ENCODE results near the gene TRIP12. TPM values are rescaled to one million over a fixed set of nuclear protein-coding genes. Genes with fewer than 3 reads are reported as not detected.

Gene TRIP12
- total and polyA plus RNA-seq, 2 of the 13 experiments (the other 11 are each of a cell fraction or from before 2014, with no cell fraction given): 72.1 to 153 TPM

DNA sequence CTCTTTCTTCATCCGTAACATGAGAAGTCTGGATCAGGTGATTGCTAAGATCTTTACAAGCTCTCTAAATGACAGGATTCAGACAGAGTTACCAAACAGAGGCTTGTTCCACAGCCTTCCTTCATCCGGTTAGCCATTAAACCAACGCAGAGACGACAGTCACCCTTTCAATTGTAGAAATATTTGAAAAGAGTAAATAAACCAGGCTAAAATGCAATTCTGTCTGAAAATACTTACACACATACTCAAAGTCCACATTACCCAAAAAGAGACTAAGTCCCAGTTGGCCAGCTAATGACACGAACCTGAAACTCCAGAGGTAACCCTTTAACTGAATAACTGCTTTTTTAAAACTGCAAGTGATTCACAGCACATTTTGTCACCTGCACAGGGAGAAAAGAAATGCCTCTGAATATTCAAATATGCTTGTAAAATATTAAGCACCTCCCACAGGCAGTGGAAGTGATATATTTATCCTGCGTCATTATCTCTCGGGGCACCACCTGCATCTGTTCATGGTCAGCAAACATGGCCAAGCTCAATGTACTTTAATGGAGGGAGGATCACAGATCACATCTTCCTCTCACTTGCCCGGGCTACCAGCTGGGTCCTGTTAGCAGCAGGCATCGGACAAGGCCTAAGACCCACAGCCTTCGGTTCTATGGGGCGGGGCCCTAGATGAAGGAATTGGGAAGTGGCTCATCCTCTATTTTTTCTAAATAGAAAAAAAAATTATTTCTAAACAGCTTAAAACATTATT, 168.7 kb downstream of the TRIP12 start (continued):
- TF ChIP-seq FLYWCH1 (CRISPR knock-in tag; IDR thresholded peaks at IDR 0.05): no peak
- TF ChIP-seq FOXA3 (CRISPR knock-in tag; IDR thresholded peaks at IDR 0.05): 0 out of 2 replicates have a peak, but pooled peaks have one; percentile 21
- TF ChIP-seq SOX6 (IDR thresholded peaks at IDR 0.05): no peak
- TF ChIP-seq SOX6 (CRISPR knock-in tag; IDR thresholded peaks at IDR 0.05): peak; percentile 48
- no peak for TF ChIP-seq ZNF572 (CRISPR knock-in tag; IDR thresholded peaks at IDR 0.05)
- 0 out of 2 replicates have a peak, but pooled peaks have one; percentile 45 for TF ChIP-seq SIX4 (CRISPR knock-in tag; IDR thresholded peaks at IDR 0.05)
- TF ChIP-seq, protein P1, sequence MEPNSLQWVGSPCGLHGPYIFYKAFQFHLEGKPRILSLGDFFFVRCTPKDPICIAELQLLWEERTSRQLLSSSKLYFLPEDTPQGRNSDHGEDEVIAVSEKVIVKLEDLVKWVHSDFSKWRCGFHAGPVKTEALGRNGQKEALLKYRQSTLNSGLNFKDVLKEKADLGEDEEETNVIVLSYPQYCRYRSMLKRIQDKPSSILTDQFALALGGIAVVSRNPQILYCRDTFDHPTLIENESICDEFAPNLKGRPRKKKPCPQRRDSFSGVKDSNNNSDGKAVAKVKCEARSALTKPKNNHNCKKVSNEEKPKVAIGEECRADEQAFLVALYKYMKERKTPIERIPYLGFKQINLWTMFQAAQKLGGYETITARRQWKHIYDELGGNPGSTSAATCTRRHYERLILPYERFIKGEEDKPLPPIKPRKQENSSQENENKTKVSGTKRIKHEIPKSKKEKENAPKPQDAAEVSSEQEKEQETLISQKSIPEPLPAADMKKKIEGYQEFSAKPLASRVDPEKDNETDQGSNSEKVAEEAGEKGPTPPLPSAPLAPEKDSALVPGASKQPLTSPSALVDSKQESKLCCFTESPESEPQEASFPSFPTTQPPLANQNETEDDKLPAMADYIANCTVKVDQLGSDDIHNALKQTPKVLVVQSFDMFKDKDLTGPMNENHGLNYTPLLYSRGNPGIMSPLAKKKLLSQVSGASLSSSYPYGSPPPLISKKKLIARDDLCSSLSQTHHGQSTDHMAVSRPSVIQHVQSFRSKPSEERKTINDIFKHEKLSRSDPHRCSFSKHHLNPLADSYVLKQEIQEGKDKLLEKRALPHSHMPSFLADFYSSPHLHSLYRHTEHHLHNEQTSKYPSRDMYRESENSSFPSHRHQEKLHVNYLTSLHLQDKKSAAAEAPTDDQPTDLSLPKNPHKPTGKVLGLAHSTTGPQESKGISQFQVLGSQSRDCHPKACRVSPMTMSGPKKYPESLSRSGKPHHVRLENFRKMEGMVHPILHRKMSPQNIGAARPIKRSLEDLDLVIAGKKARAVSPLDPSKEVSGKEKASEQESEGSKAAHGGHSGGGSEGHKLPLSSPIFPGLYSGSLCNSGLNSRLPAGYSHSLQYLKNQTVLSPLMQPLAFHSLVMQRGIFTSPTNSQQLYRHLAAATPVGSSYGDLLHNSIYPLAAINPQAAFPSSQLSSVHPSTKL (CRISPR knock-in tag; IDR thresholded peaks at IDR 0.05): 0 out of 2 replicates have a peak, but pooled peaks have one; percentile 20
- no peak for TF ChIP-seq SOX13 (IDR thresholded peaks at IDR 0.05)
- TF ChIP-seq SOX13 (CRISPR knock-in tag; conservative IDR thresholded peaks at IDR 0.05 in 1 of 2, IDR thresholded peaks at IDR 0.05 in 1 of 2): peak in 1 of 2 experiments; percentile 35; a peak in 1 of 4 replicates
- TF ChIP-seq, protein P2, sequence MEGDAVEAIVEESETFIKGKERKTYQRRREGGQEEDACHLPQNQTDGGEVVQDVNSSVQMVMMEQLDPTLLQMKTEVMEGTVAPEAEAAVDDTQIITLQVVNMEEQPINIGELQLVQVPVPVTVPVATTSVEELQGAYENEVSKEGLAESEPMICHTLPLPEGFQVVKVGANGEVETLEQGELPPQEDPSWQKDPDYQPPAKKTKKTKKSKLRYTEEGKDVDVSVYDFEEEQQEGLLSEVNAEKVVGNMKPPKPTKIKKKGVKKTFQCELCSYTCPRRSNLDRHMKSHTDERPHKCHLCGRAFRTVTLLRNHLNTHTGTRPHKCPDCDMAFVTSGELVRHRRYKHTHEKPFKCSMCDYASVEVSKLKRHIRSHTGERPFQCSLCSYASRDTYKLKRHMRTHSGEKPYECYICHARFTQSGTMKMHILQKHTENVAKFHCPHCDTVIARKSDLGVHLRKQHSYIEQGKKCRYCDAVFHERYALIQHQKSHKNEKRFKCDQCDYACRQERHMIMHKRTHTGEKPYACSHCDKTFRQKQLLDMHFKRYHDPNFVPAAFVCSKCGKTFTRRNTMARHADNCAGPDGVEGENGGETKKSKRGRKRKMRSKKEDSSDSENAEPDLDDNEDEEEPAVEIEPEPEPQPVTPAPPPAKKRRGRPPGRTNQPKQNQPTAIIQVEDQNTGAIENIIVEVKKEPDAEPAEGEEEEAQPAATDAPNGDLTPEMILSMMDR (CRISPR knock-in tag; IDR thresholded peaks at IDR 0.05): no peak
- no peak for TF ChIP-seq ADNP (CRISPR knock-in tag; IDR thresholded peaks at IDR 0.05)
- TF ChIP-seq FOSL2 (CRISPR knock-in tag; IDR thresholded peaks at IDR 0.05): no peak
